CD4-positive, alpha-beta T cell treated with Interleukin-12 subunit alpha and Interleukin-12 subunit beta, for 1 hour (primary cell): Measurements from ENCODE around the gene GXYLT2.
"Not testable (repeated sequence)": the region's sequence is repeated elsewhere in the genome, so short reads cannot be mapped to it uniquely, and the experiment has no call there.

Experiments used
- DNase-seq: peaks from one replicate; pipeline ENCODE4 v3.0.0-alpha.2; 2020

Gene GXYLT2

DNA sequence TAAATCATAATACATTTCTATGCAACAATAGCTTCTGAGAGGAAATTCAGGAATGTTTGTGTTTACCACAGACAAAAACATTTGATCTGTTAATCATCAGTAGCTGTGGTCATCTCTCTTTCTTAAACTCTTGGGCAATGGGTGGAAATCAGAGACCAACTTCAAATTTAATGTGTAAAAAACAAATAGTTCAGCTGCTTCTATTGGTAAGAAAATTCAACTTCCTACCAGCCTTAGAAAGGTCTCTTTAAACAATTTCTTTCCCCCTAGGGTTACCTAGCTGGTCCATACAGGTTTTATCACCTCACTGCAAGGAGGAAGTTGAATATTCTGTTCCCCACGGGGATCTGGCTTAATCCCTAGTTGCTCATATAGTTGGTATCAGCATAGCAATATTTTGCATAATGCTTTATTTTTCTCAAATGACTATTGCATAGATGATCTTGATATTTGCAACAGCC lies 88.5 kb downstream of the GXYLT2 start:
- no peak for DNase-seq

DNA sequence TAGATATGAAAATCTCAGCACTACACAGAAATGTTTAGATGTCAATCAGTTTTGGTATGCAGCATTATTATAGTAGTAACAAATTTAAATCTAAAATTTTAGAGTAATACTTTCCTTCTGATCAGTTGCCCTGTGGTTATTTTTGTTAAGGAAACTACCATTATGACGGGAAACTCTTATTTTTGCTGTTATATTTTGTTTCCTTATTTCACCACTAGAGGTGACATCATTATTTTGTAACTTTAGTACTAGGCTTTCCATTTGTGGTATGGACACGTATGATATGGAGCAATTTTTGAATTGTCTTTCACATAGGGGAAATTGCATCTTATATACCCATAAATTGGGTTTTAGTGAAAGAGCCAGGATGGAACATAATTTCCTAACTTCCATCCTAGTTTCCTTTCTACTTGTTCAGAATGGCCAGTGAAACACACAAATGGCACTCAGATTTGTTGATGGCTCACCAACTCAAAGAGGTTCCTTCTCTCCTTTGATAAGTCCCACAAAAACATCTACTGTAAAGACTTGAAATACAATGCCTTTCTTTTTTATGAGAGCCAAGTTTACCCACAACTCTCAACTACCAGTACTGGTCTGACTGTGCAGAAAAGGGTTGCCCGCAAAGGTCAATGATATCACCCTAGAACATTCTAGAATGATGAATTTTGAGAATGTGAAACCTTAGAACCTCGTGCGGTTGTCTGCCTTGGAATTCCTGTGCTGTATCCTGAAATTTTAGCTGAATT lies 89.4 kb downstream of the GXYLT2 start:
- no peak for DNase-seq

DNA sequence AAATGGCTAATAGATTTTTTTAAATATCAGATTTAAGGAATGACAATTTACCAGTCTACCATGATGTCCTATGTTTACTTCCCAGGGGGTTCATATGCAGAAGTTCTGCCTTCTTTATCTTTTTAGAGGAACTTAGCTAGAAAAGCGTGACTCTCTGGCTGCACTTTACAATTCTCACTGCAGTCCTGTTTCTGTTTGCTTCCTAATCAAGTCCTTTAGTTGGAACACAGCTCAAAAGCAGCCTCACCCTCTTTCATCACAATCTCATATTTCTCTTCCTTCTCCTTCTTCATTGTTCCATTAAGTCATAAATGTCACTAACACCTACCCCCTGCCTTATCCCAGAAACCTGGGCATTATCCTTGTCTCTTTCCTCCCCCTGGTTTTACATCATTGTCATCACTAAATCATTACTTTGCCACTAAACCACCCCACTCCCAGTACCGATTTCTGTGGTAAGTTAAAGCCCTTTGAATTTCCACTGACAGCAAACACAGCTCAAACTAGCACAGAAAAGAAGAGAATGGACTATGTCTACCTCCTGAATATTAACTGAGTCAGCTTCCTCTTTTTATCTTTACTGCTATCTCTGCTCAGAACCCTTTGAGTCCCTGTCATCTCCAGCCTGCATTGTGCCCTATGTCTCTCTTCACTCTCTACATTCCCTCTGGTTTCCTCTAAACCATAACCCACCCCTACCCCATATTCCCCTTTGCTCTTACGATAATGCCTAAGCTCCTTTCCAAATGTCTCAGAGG lies 94.9 kb downstream of the GXYLT2 start:
- DNase-seq = no peak

DNA sequence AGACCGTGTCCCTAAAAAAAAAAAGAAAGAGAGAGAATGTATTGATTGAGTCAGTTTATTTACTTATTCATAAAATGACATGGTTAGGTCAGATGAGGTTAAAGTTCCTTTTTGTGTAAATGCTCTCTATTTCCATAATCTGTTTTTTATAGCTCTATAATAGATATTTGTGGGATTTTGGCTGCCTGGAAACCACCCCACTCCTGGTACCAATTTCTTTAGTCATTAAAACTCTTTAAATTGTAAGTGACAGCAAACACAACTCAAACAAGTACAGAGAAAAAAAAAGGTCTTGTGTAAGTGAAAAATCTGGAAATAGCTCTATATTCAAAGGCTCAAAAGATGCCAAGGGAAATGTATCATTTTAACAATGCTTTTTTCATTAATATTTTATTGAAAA lies 97.7 kb downstream of the GXYLT2 start:
- DNase-seq = no peak

DNA sequence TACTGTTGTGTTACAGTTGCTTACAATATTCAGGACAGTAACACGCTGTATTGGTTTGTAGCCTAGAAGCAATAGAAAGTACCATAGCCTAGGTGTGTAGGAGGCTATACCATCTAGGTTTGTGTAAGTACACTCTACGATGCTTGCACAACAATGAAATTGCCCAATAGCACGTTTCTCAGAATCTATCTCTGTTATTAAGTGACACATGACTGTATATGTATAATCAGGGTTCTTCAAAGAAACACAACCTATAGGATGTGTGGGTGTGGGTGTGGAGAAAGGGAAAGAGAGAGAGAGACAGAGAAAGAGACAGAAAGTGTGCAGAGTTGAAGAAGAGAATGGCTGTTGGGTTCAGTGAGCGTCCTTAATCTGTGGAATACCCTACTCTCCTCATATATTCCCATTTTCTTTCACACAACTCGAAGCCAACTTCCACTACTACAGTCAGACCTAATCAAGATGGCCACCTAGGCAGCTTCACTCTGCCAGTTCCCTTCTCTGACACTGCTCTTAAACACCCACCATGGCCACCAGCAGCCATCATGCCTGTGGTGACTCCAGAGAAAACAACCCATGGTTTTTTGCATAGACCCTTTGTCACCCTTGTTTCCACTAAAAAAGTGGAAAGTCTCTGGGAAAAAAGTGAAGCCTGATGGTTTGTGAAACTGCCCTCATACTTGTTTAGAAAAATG lies 103.0 kb downstream of the GXYLT2 start:
- no peak for DNase-seq

DNA sequence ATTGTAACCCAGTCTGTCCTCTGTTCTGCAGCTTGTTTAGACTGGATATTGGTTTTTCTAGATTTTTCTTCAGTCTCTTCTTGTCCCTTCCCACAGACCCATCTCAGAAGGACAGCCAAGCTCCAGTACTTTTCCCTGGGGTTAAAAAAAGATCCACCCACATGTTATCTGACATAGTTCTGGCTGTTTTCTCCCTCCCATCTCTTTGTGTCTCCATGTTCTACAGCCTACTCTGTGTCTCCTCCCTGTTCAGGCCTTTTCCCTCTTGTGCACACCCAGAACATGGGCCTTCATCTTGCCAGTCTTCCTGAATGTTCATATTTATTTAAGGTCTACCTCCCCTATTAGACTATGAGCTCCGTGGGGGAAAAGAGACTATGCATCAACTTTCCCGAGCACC lies 103.7 kb downstream of the GXYLT2 start:
- DNase-seq = no peak

DNA sequence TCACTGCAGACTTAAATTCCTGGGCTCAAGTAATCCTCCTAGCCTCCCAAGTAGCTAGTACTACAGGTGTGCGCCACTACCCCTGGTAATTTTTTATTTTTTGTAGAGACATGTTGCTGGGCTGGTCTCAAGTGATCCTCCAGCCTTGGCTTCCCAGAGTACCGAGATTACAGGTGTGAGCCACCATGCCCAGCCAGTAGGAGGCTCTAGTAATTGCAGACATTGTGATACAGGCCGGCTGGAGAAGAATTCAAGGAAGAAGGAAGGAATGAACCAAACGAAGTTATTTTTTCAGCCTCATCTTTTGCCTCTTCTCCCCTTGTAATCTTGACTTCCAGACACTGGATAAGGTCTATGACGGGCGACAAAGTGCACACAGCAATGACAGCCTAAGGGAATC lies 105.5 kb downstream of the GXYLT2 start:
- DNase-seq = no peak

DNA sequence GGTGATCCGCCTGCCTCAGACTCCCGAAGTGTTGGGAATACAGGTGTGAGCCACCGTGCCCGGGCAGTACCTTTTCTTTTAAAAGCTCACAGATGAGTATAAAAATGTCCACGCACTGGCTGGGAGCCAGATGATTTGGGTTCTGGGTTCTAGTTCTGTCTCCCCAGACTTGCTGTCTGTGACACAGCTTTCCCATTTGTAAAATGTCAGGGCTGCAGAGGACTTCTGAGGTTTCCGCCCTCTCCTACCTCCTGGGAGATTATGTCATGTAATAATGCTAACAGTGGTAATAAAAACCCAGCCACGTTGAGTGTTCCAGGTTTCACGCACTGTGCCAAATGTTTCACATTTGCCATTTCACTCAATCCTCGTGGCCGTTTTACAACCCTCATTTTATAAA lies 107.5 kb downstream of the GXYLT2 start:
- no peak for DNase-seq

DNA sequence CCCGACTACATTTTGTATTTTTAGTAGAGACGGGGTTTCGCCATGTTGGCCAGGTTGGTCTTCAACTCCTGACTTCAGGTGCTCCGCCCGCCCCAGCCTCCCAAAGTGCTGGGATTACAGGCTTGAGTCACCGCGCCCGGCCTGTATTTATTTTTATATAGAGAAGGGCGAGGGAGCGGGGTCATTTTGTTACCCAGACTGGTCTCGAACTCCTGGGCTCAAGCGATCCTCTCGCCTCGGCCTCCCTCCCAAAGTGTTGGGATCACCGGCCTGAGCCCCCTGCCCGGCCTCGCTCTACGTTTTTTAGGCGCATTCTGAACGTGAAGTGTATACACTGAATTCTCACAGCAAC lies 108.3 kb downstream of the GXYLT2 start:
- DNase-seq = no peak

DNA sequence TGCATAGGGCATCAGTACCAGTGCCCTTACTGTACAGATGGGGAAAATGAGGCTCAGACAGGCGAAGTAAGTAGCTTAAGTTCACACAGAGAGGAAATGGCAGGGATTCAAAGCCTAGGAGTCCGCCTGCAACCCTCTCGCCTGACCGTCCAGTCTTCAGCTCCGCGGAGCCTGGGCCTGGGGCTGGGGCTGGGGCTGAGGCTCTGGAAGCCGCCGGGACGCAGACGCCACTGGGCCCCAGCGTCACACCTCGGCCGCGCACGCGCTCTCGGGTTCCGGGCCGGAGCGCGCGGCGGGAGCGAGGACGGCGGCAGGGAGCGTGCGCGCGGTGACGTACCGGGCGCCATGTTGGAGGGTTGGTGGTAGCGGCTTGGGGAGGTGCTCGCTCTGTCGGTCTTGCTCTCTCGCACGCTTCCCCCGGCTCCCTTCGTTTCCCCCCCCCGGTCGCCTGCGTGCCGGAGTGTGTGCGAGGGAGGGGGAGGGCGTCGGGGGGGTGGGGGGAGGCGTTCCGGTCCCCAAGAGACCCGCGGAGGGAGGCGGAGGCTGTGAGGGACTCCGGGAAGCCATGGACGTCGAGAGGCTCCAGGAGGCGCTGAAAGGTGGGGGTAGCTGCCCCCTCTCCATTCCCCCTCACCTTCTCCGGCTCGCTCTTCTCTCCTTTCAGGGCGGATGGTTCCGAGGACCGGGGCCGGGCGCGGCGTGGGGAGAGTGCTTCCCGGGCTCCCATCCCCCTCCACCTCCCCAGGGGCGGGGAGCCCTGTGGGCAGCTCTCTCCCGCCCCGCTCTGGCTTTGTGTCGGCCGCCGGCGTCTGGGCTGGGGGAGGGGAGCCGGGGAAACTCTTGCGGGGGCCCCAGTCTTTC lies 108.9 kb downstream of the GXYLT2 start, which contains the start of gene PPP4R2:
Gene PPP4R2, plus strand, starts transcription at position 339 of the 861 bp plus-strand sequence. Its CDS starts 227 bp downstream, at position 566.
- peak; percentile 94 for DNase-seq

DNA sequence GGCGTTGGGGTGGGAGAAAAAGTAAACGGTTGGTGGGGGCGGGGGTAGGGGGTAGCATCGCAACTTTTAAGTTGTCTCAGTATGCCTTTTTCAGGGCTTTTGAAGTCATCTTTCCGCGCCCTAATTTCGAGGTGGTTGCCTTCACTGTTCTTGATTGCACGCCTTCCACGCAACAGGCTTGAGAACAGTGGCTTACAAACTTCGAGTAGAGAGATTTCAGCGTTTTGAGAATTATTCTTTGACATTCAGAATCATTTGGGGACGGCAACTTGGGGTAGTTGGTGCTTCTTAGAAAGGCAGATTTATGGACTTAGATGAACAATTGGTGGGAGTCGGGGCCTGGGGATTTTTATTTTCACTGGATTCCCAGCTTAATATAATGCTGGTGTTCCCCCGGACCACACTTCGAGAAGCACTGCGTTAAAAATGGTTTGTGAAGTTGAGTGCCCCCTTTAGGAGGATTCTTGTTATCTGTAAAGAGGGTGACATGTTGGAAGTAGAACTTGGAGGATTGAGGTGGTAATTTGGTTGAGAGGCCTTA lies 109.6 kb downstream of the GXYLT2 start:
- DNase-seq = peak; percentile 62

DNA sequence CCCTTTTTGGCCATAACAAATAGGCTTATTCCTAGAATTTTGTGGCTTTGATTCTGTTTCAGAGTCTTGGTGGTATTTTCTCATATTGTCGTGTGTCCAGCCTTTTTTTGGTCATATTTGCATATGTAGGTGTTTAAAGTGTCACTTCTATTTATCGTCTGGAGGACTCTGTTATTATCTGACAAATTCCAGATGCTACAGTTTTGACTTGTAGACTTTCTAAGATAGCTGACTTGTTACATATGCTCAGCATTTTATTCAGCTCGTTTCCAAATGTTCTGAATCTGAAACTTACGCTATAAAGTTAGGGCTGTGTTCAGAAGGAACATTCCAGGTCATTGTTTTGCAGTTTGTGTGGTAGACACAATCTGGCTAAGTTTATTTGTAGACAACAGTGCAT lies 110.6 kb downstream of the GXYLT2 start:
- DNase-seq = no peak

DNA sequence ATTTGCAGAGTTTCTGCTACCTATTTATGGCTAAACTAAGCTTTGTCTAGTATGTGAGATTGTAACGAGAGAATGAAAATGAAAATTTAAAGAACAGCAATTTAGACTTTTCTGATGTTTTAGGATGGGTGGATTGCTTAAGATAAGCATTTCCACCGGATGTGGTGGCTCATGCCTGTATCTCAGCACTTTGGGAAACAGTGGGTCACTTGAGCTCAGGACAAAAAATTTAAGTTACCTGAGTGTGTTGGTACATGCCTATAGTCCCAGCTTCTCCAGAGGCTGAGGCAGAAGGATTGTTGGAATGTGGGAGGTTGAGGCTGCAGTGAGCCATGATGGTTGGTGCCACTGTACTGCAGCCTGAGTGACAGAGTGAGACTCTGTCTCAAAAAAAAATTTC lies 112.1 kb downstream of the GXYLT2 start:
- DNase-seq = peak; percentile 23

DNA sequence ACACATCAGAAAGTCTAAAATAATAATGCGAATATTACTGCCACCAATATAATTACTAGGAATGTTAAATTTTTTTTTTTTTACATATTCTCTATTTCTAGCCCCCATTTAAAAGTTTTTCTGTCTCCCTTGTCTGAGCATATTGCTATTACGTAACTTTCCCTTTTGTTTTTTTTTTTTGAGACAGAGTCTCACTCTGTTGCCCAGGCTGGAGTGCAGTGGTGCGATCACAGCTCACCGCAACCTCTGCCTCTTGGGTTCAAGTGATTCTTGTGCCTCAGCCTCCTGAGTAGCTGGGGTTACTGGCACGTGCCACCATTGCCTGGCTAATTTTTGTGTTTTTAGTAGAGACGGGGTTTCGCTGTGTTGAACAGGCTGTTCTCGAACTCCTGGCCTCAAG lies 115.2 kb downstream of the GXYLT2 start:
- not testable (repeated sequence) for DNase-seq

DNA sequence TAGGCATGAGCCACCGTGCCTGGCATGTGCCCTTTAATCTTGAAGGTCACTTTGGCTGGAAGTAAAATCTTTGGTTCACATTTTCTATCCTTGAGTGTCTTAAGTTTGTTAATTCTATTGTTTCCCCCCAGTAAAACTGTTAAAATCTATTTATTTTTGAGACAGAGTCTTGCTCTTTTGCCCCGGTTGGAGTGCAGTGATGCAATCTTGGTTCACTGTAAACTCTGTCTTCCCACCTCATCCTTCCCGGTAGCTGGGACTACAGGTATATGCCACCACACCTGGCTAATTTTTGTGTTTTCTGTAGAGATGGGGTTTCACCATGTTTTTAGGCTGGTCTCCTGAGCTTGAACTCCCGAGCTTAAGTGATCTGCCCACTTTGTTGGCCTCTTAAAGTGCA lies 116.5 kb downstream of the GXYLT2 start:
- no peak for DNase-seq

DNA sequence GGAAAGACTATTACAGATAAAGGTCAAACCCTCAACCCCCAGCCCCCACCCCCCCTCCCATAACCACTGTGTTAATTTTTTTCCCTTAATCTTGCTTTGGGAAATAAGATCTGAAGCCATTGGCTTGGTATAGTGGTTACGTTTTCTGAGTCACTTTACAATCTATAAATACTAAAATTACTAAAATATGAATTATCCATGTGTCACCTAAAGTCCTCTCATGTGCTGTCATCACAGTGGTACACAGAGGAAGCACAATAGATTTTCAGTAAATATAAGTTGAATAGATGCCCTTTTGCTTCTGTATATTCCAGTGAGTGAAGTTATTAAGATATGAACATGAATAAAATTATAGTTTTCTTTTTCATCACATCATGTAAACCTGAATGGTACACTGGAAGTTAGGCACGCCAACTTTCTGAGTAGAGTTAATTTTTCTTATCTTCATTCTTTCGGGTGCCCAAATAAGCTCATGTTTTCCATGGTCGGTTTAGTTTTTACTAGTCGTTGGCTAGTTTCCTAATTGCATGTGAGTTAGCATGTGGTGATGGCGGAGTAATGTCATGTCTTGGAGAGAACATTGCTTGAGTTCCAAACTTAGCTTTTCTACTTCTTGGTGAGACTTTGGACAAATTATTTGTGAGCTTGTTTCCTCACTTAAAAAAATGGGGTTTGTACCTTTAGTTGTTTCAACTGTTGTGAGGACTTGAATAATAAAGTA lies 120.3 kb downstream of the GXYLT2 start:
- no peak for DNase-seq

DNA sequence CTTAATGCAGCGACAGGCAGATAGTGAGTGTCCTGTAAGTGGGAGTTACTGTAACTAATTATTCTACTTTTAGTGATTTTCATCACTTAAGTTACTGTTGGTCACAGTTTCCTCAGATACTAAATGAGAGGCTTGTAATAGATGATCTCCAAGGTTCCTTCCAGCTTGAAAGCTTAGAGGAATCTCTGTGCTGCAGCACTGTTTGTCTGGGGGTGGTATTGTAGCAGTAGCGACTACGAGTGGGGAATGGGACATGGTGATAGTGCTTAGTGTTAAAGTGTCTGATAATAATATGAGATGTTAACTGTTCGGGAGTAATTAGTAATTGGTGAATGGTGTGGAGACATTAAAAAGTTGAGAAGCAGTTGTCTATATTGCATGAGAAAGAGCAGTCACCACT lies 121.2 kb downstream of the GXYLT2 start:
- no peak for DNase-seq

DNA sequence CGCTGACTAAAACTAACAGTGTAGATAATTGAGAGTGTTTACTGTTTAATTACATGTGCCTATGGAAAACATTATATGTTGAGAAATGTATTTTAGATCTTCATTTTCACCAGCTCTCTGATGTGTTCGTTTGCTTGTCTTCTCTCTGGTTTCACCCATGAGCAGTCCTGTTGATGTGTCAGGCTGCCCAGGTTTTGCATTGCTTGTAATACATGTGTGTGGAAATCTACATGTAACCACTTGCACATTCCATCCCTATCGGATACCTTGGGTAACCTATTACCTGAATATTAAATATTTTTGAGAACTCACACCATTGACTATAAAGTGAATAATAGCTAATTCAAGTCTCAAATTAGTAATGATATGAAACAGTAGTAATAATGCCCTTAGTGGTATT lies 121.9 kb downstream of the GXYLT2 start:
- no peak for DNase-seq

DNA sequence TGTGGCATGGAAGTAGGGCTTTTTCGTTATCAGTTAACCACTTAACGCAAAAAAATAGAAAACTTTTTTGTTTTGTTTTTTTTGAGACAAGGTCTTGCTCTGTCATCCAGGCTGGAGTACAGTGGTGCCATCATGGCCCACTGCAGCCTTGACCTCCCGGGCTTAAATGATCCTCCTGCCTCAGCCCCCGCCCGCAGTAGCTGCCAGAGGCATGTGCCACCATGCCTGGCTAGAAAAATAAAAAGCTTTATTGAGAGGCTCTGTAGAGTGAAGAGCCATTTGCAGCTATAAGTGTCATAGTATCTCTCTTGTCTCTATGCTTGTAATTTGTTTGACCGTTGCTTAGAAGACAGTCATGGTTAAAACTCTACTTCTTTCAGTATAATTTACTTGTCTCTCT lies 122.3 kb downstream of the GXYLT2 start:
- DNase-seq = no peak

DNA sequence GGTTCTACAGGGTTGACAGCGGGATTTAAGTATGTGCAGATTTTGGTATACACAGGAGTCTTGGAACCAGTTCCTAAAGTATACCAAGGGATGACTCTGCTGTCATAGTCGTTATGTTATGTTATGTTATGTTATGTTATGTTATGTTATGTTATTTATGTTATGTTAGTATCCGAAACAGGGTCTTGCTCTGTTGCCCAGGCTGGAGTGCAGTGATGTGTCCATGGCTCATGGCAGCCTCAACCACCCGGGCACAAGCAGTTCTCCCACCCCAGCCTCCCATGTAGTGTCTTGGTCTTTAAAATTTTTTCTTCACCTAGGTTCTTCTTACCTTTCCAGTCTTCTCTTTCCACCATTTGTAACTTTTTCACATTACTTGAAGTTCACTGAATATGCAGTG lies 130.5 kb downstream of the GXYLT2 start:
- no peak for DNase-seq

DNA sequence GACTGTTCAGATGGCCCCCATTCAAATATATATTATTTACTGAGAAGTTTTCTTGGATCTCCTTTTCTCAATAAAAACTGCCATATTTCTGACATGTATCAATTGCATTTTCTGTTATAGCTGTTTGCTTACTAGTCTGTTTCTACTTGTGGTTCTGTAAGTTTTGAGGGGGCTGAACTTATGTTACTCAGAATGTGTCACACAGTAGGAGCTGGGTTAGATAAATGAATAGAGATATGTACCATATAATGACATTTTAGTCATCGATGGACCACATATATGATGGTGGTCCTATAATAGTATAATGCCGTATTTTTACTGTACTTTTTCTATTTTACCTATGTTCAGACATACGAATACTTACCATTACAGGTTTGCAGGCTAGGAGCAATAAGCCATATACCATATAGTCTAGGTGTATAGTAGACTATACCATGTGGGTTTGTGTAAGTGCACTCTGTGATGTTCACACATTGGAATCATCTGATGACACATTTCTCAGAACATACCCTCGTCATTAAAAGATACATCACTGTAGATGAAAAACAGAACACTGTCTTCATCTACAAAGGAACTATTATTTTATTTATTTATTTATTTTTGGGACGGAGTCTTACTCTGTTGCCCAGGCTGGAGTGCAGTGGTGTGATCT lies 131.1 kb downstream of the GXYLT2 start:
- DNase-seq = no peak
